Stomach (tissue), 4 donors: Measurements from ENCODE around the gene NMT1.

Source experiments
- EP300 ChIP-seq: sonication (generic); formaldehyde crosslinking; IDR thresholded peaks from one replicate; pipeline ENCODE4 v1.6.1; 2017; ENCODE audit warnings: antibody characterized with exemption
- POLR2A ChIP-seq, 4 donors: fragments of 450-650 bp; IDR thresholded peaks; one replicate each; pipeline ENCODE4 v1.6.1; 2016; ENCODE audit warnings: antibody characterized with exemption in 4 of 4, control low read depth in 2 of 4, mild to moderate bottlenecking in 1 of 4, moderate library complexity in 1 of 4
- POLR2AphosphoS5 ChIP-seq, 3 donors: sonication (generic); formaldehyde crosslinking; IDR thresholded peaks; one replicate each; pipeline ENCODE4 v1.6.1; 2016; ENCODE audit warnings: antibody characterized with exemption in 3 of 3
- TF ChIP-seq, protein P1 (sequence below), 7 experiments: fragments of 450-650 bp in 4 of 7; fragments of 200-600 bp in 3 of 7; sonication (generic) in 3 of 7; IDR thresholded peaks; one replicate each; pipeline ENCODE4 v1.5.1; 2016 to 2019; ENCODE audit warnings: antibody characterized with exemption in 7 of 7, control low read depth in 2 of 7, mild to moderate bottlenecking in 1 of 7

DNA sequence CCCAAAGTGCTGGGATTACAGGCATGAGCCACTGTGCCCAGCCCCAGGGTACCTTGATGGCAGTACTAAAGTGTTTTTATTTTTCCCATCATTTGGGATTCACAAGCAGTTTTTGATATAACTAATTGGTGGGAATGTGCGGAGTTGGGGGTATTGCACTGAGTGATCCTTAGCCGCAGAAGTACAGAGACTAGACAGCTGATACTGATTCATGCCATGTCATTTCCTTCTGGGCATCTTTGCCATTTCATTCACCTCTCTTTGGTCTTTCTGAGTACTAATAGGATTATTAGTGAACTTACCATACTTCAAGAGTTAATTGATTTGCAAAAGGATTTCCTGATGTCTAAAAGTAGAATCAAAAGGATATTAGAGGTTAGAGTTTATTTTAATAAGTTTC is 9.7 kb downstream of the NMT1 start:
- TF ChIP-seq, protein P1, sequence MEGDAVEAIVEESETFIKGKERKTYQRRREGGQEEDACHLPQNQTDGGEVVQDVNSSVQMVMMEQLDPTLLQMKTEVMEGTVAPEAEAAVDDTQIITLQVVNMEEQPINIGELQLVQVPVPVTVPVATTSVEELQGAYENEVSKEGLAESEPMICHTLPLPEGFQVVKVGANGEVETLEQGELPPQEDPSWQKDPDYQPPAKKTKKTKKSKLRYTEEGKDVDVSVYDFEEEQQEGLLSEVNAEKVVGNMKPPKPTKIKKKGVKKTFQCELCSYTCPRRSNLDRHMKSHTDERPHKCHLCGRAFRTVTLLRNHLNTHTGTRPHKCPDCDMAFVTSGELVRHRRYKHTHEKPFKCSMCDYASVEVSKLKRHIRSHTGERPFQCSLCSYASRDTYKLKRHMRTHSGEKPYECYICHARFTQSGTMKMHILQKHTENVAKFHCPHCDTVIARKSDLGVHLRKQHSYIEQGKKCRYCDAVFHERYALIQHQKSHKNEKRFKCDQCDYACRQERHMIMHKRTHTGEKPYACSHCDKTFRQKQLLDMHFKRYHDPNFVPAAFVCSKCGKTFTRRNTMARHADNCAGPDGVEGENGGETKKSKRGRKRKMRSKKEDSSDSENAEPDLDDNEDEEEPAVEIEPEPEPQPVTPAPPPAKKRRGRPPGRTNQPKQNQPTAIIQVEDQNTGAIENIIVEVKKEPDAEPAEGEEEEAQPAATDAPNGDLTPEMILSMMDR (IDR thresholded peaks at IDR 0.05) = no peak
- no peak for TF ChIP-seq POLR2A (IDR thresholded peaks at IDR 0.05)
- TF ChIP-seq EP300 = no peak
- TF ChIP-seq POLR2AphosphoS5 (IDR thresholded peaks at IDR 0.05) = no peak
